ENCODE results near the gene RPP25L. TPM values are rescaled to one million over a fixed set of nuclear protein-coding genes. Genes with fewer than 3 reads are reported as not detected.

RPP25L gene
- total and polyA plus RNA-seq, 5 donors, result 17.8 to 49.0 (median 33.8) TPM

GRCh38 chr9:34573599-34574325 is 38.1 kb downstream of the RPP25L start:
- 73% methylated on average over 17 of the region's 17 CpGs for WGBS
- intact Hi-C loops (cut with DNase I), result no loop called here
- H3K9me3 ChIP-seq (ENCODE audit: control insufficient read depth, low read length), result no peaks in the 10 kb centered on the region
- no peak overlapping the region for H3K4me3 ChIP-seq (ENCODE audit: low read length)
- DNase-seq (peak in 2 of 3 donors; percentile 33 to 52), ATAC-seq (peak in 1 of 2 donors; percentile 12)
- peaks cover 9% of the 10 kb centered on the region for H3K4me1 ChIP-seq (ENCODE audit: control insufficient read depth, insufficient read depth, low read length)
- no peaks in the 10 kb centered on the region for H3K27me3 ChIP-seq (ENCODE audit: control insufficient read depth, insufficient read depth)
- H3K27ac ChIP-seq (ENCODE audit: low read length), result no peak overlapping the region

GRCh38 chr9:34572628-34573027 is 39.3 kb downstream of the RPP25L start:
- no peak overlapping the region for H3K27ac ChIP-seq (ENCODE audit: low read length)
- DNase-seq, result no peak
- no peaks in the 10 kb centered on the region for H3K27me3 ChIP-seq (ENCODE audit: control insufficient read depth, insufficient read depth)
- WGBS, result 80% methylated on average over 6 of the region's 6 CpGs
- intact Hi-C loops (cut with DNase I), result no loop called here
- no peaks in the 10 kb centered on the region for H3K9me3 ChIP-seq (ENCODE audit: control insufficient read depth, low read length)
- H3K4me3 ChIP-seq (ENCODE audit: low read length), result no peak overlapping the region
- H3K4me1 ChIP-seq (ENCODE audit: control insufficient read depth, insufficient read depth, low read length), result peaks cover 4% of the 10 kb centered on the region
- ATAC-seq, result no peak

- ATAC-seq (peak in 1 of 2 donors; percentile 20), DNase-seq (peak in 2 of 3 donors; percentile 33 to 61)
- H3K27ac ChIP-seq (ENCODE audit: low read length), result no peak overlapping the region
- peaks cover 4% of the 10 kb centered on the region for H3K4me1 ChIP-seq (ENCODE audit: control insufficient read depth, insufficient read depth, low read length)
- intact Hi-C loops (cut with DNase I), result no loop called here
- H3K9me3 ChIP-seq (ENCODE audit: control insufficient read depth, low read length), result no peaks in the 10 kb centered on the region
- no peak overlapping the region for H3K4me3 ChIP-seq (ENCODE audit: low read length)
- no peaks in the 10 kb centered on the region for H3K27me3 ChIP-seq (ENCODE audit: control insufficient read depth, insufficient read depth)
Observed at GRCh38 chr9:34572092-34572491, 39.8 kb downstream of the RPP25L start.

- H3K9me3 ChIP-seq (ENCODE audit: control insufficient read depth, low read length), result no peaks in the 10 kb centered on the region
- DNase-seq, result peak in 2 of 3 donors; percentile 80 to 85
- WGBS, result 56% methylated on average over 12 of the region's 12 CpGs
- intact Hi-C loops (cut with DNase I), result no loop called here
- peaks cover 8% of the 10 kb centered on the region for H3K4me1 ChIP-seq (ENCODE audit: control insufficient read depth, insufficient read depth, low read length)
- H3K27me3 ChIP-seq (ENCODE audit: control insufficient read depth, insufficient read depth), result no peaks in the 10 kb centered on the region
- H3K4me3 ChIP-seq (ENCODE audit: low read length), result no peak overlapping the region
- H3K27ac ChIP-seq (ENCODE audit: low read length), result no peak overlapping the region
- ATAC-seq, result no peak
Observed at GRCh38 chr9:34571481-34571810, 40.5 kb downstream of the RPP25L start.

GRCh38 chr9:34570809-34571480 is 41.0 kb downstream of the RPP25L start:
- Histone ChIP-seq H3K4me3 (ENCODE audit: low read length) (no peak overlapping the region), H3K27ac (ENCODE audit: low read length) (no peak overlapping the region), H3K4me1 (ENCODE audit: control insufficient read depth, insufficient read depth, low read length) (peaks cover 8% of the 10 kb centered on the region), H3K9me3 (ENCODE audit: control insufficient read depth, low read length) (no peaks in the 10 kb centered on the region), H3K27me3 (ENCODE audit: control insufficient read depth, insufficient read depth) (no peaks in the 10 kb centered on the region)
- WGBS, result 68% methylated on average over 7 of the region's 7 CpGs
- intact Hi-C loops (cut with DNase I), result no loop called here
- no peak for ATAC-seq
- DNase-seq, result peak in 1 of 3 donors; percentile 63

- no peak overlapping the region for H3K4me3 ChIP-seq (ENCODE audit: low read length)
- no peaks in the 10 kb centered on the region for H3K27me3 ChIP-seq (ENCODE audit: control insufficient read depth, insufficient read depth)
- intact Hi-C loops (cut with DNase I), result no loop called here
- DNase-seq, result peak in 2 of 3 donors; percentile 49 to 52
- peak overlapping the region; percentile 13 for H3K27ac ChIP-seq (ENCODE audit: low read length)
- H3K9me3 ChIP-seq (ENCODE audit: control insufficient read depth, low read length), result no peaks in the 10 kb centered on the region
- 29% methylated on average over 11 of the region's 11 CpGs for WGBS
- H3K4me1 ChIP-seq (ENCODE audit: control insufficient read depth, insufficient read depth, low read length), result peaks cover 8% of the 10 kb centered on the region
- peak; percentile 14 to 38 for ATAC-seq
Observed at GRCh38 chr9:34570376-34570775, 41.5 kb downstream of the RPP25L start.

- no peaks in the 10 kb centered on the region for H3K27me3 ChIP-seq (ENCODE audit: control insufficient read depth, insufficient read depth)
- H3K4me3 ChIP-seq (ENCODE audit: low read length), result no peak overlapping the region
- no peak overlapping the region for H3K27ac ChIP-seq (ENCODE audit: low read length)
- intact Hi-C loops (cut with DNase I), result no loop called here
- peak in 2 of 3 donors; percentile 18 to 58 for DNase-seq
- H3K9me3 ChIP-seq (ENCODE audit: control insufficient read depth, low read length), result no peaks in the 10 kb centered on the region
- no peak for ATAC-seq
- H3K4me1 ChIP-seq (ENCODE audit: control insufficient read depth, insufficient read depth, low read length), result peaks cover 8% of the 10 kb centered on the region
- 79% methylated on average over 12 of the region's 12 CpGs for WGBS
Observed at GRCh38 chr9:34568774-34569173, 43.1 kb downstream of the RPP25L start.

GRCh38 chr9:34568133-34568532 is 43.8 kb downstream of the RPP25L start:
- intact Hi-C loops (cut with DNase I), result no loop called here
- 75% methylated on average over 7 of the region's 7 CpGs for WGBS
- DNase-seq, result peak in 2 of 3 donors; percentile 42 to 48

GRCh38 chr9:34566972-34567371 is 44.9 kb downstream of the RPP25L start:
- peak overlapping the region; percentile 32 for H3K27ac ChIP-seq (ENCODE audit: low read length)
- intact Hi-C loops (cut with DNase I), result no loop called here
- H3K4me3 ChIP-seq (ENCODE audit: low read length), result no peak overlapping the region
- peaks cover 8% of the 10 kb centered on the region for H3K4me1 ChIP-seq (ENCODE audit: control insufficient read depth, insufficient read depth, low read length)
- H3K9me3 ChIP-seq (ENCODE audit: control insufficient read depth, low read length), result no peaks in the 10 kb centered on the region
- no peaks in the 10 kb centered on the region for H3K27me3 ChIP-seq (ENCODE audit: control insufficient read depth, insufficient read depth)
- peak; percentile 45 to 49 for ATAC-seq
- WGBS, result 48% methylated on average over 6 of the region's 6 CpGs
- DNase-seq, result peak in 2 of 3 donors; percentile 48 to 56

More at GRCh38 chr9:34568133-34568532, 43.8 kb downstream of the RPP25L start:
- ATAC-seq, result no peak
- no peak overlapping the region for H3K27ac ChIP-seq (ENCODE audit: low read length)
- peaks cover 8% of the 10 kb centered on the region for H3K4me1 ChIP-seq (ENCODE audit: control insufficient read depth, insufficient read depth, low read length)
- H3K4me3 ChIP-seq (ENCODE audit: low read length), result no peak overlapping the region
- no peaks in the 10 kb centered on the region for H3K9me3 ChIP-seq (ENCODE audit: control insufficient read depth, low read length)
- H3K27me3 ChIP-seq (ENCODE audit: control insufficient read depth, insufficient read depth), result no peaks in the 10 kb centered on the region

- no peak for ATAC-seq
- peak in 2 of 3 donors; percentile 21 to 29 for DNase-seq
- intact Hi-C loops (cut with DNase I), result no loop called here
- no peak overlapping the region for H3K4me3 ChIP-seq (ENCODE audit: low read length)
- 75% methylated on average over 8 of the region's 8 CpGs for WGBS
- H3K27ac ChIP-seq (ENCODE audit: low read length), result no peak overlapping the region
- H3K4me1 ChIP-seq (ENCODE audit: control insufficient read depth, insufficient read depth, low read length), result peaks cover 8% of the 10 kb centered on the region
- H3K27me3 ChIP-seq (ENCODE audit: control insufficient read depth, insufficient read depth), result no peaks in the 10 kb centered on the region
- no peaks in the 10 kb centered on the region for H3K9me3 ChIP-seq (ENCODE audit: control insufficient read depth, low read length)
Observed at GRCh38 chr9:34566322-34566721, 45.6 kb downstream of the RPP25L start.

GRCh38 chr9:34565856-34566255 is 46.0 kb downstream of the RPP25L start:
- 74% methylated on average over 8 of the region's 8 CpGs for WGBS
- DNase-seq, result peak in 1 of 3 donors; percentile 10
- ATAC-seq, result no peak
- Histone ChIP-seq H3K4me3 (ENCODE audit: low read length) (no peak overlapping the region), H3K9me3 (ENCODE audit: control insufficient read depth, low read length) (no peaks in the 10 kb centered on the region), H3K27me3 (ENCODE audit: control insufficient read depth, insufficient read depth) (no peaks in the 10 kb centered on the region), H3K27ac (ENCODE audit: low read length) (no peak overlapping the region), H3K4me1 (ENCODE audit: control insufficient read depth, insufficient read depth, low read length) (peaks cover 8% of the 10 kb centered on the region)
- intact Hi-C loops (cut with DNase I), result no loop called here
